Measurements from ENCODE around the gene GNPDA1.

DNA sequence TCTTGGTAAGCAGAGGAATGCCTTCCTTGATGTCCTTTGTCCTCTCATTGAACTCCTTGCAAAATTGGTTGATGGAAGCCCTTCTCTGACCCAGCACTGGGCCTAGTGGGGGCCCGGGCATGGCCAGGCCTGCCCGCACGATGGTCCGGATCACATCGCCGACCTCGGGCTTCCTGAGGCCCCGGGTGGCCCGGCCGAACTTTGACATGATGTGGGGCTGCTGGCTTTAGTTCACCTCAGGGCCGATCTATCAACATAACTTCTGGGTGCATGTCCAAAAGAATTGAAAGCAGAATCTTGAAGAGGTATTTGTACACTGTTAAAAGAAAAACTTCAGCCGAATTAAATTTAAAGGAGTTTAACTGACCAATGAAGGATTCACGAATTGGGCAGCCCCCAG is 24.1 kb upstream of the GNPDA1 start:
- TF ChIP-seq, protein P1, sequence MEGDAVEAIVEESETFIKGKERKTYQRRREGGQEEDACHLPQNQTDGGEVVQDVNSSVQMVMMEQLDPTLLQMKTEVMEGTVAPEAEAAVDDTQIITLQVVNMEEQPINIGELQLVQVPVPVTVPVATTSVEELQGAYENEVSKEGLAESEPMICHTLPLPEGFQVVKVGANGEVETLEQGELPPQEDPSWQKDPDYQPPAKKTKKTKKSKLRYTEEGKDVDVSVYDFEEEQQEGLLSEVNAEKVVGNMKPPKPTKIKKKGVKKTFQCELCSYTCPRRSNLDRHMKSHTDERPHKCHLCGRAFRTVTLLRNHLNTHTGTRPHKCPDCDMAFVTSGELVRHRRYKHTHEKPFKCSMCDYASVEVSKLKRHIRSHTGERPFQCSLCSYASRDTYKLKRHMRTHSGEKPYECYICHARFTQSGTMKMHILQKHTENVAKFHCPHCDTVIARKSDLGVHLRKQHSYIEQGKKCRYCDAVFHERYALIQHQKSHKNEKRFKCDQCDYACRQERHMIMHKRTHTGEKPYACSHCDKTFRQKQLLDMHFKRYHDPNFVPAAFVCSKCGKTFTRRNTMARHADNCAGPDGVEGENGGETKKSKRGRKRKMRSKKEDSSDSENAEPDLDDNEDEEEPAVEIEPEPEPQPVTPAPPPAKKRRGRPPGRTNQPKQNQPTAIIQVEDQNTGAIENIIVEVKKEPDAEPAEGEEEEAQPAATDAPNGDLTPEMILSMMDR (IDR thresholded peaks at IDR 0.05; ENCODE audit: low read depth, low read length, missing input control): no peak
- TF ChIP-seq, protein P2, sequence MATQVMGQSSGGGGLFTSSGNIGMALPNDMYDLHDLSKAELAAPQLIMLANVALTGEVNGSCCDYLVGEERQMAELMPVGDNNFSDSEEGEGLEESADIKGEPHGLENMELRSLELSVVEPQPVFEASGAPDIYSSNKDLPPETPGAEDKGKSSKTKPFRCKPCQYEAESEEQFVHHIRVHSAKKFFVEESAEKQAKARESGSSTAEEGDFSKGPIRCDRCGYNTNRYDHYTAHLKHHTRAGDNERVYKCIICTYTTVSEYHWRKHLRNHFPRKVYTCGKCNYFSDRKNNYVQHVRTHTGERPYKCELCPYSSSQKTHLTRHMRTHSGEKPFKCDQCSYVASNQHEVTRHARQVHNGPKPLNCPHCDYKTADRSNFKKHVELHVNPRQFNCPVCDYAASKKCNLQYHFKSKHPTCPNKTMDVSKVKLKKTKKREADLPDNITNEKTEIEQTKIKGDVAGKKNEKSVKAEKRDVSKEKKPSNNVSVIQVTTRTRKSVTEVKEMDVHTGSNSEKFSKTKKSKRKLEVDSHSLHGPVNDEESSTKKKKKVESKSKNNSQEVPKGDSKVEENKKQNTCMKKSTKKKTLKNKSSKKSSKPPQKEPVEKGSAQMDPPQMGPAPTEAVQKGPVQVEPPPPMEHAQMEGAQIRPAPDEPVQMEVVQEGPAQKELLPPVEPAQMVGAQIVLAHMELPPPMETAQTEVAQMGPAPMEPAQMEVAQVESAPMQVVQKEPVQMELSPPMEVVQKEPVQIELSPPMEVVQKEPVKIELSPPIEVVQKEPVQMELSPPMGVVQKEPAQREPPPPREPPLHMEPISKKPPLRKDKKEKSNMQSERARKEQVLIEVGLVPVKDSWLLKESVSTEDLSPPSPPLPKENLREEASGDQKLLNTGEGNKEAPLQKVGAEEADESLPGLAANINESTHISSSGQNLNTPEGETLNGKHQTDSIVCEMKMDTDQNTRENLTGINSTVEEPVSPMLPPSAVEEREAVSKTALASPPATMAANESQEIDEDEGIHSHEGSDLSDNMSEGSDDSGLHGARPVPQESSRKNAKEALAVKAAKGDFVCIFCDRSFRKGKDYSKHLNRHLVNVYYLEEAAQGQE (IDR thresholded peaks at IDR 0.05): no peak
- no peak for TF ChIP-seq RAD21 (IDR thresholded peaks at IDR 0.05)
- TF ChIP-seq NR2F2 (IDR thresholded peaks at IDR 0.05): no peak
- no peak for TF ChIP-seq SP1 (IDR thresholded peaks at IDR 0.05)
- TF ChIP-seq HNF4G (IDR thresholded peaks at IDR 0.05): no peak
- TF ChIP-seq JUND (IDR thresholded peaks at IDR 0.05): no peak
- TF ChIP-seq, protein P3, sequence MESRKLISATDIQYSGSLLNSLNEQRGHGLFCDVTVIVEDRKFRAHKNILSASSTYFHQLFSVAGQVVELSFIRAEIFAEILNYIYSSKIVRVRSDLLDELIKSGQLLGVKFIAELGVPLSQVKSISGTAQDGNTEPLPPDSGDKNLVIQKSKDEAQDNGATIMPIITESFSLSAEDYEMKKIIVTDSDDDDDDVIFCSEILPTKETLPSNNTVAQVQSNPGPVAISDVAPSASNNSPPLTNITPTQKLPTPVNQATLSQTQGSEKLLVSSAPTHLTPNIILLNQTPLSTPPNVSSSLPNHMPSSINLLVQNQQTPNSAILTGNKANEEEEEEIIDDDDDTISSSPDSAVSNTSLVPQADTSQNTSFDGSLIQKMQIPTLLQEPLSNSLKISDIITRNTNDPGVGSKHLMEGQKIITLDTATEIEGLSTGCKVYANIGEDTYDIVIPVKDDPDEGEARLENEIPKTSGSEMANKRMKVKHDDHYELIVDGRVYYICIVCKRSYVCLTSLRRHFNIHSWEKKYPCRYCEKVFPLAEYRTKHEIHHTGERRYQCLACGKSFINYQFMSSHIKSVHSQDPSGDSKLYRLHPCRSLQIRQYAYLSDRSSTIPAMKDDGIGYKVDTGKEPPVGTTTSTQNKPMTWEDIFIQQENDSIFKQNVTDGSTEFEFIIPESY (IDR thresholded peaks at IDR 0.05): no peak
- no peak for TF ChIP-seq TAF1 (conservative IDR thresholded peaks at IDR 0.05)
